Stimulated activated naive CD8-positive, alpha-beta T cell treated with anti-CD3 and anti-CD28 coated beads, Interleukin-15, amount 100 ng/mL, for 72 hours (primary cell): ENCODE data around the gene CSRP1.

Experiments
- ATAC-seq: fragments of 150-1000 bp; cut with Tn5 transposase; 2 replicates; pipeline ENCODE4 v1.10.0; 2021; ENCODE audit warnings: mild to moderate bottlenecking, moderate library complexity
- DNase-seq, 2 donors: peaks; one replicate each; pipeline ENCODE4 v3.0.0; 2021 to 2022
- H3K27ac Mint-ChIP-seq, 2 donors: one replicate each; pipeline ENCODE4 v1.8.0; 2022; ENCODE audit warnings: mild to moderate bottlenecking in 2 of 2, mixed read lengths in 2 of 2, moderate library complexity in 2 of 2
- H3K27me3 Mint-ChIP-seq: one replicate; pipeline ENCODE4 v1.8.0; 2022; ENCODE audit warnings: mixed read lengths
- H3K4me1 Mint-ChIP-seq: one replicate; pipeline ENCODE4 v1.8.0; 2022; ENCODE audit warnings: mild to moderate bottlenecking, mixed read lengths
- H3K4me3 Mint-ChIP-seq, 2 donors: one replicate each; pipeline ENCODE4 v1.8.0; 2022; ENCODE audit warnings: mild to moderate bottlenecking in 2 of 2, mixed read lengths in 2 of 2, moderate library complexity in 1 of 2
- H3K9me3 Mint-ChIP-seq, 2 donors: one replicate each; pipeline ENCODE4 v1.8.0; 2022; ENCODE audit warnings: mixed read lengths in 2 of 2

The CSRP1 gene

GRCh38 chr1:201509601-201510374 is 2.9 kb upstream of the CSRP1 start:
- H3K27me3 Mint-ChIP-seq: no peaks in the 10 kb centered on the region
- no peak for DNase-seq
- ATAC-seq: no peak
- no peak overlapping the region for H3K27ac Mint-ChIP-seq
- no peak overlapping the region for H3K4me3 Mint-ChIP-seq
- H3K9me3 Mint-ChIP-seq: no peaks in the 10 kb centered on the region
- H3K4me1 Mint-ChIP-seq: peaks cover 32% of the 10 kb centered on the region

GRCh38 chr1:201508809-201509208 is 1.9 kb upstream of the CSRP1 start:
- H3K27me3 Mint-ChIP-seq: no peaks in the 10 kb centered on the region
- H3K9me3 Mint-ChIP-seq: no peaks in the 10 kb centered on the region
- DNase-seq (no peak), ATAC-seq (no peak)
- peaks cover 33% of the 10 kb centered on the region for H3K4me1 Mint-ChIP-seq
- no peak overlapping the region for H3K4me3 Mint-ChIP-seq
- peak overlapping the region in 1 of 2 donors; percentile 77 for H3K27ac Mint-ChIP-seq

GRCh38 chr1:201507360-201507675 is 395 bp upstream of the CSRP1 start:
- Mint-ChIP-seq H3K4me1 (peaks cover 40% of the 10 kb centered on the region), H3K27me3 (no peaks in the 10 kb centered on the region), H3K27ac (peak overlapping the region; percentile 95 to 96), H3K4me3 (peak overlapping the region; percentile 83 to 92), H3K9me3 (no peaks in the 10 kb centered on the region)
- DNase-seq (no peak), ATAC-seq (peak; percentile 47)

- H3K9me3 Mint-ChIP-seq: no peaks in the 10 kb centered on the region
- H3K27ac Mint-ChIP-seq: peak overlapping the region; percentile 85 to 95
- H3K4me1 Mint-ChIP-seq: peaks cover 40% of the 10 kb centered on the region
- peak overlapping the region; percentile 87 to 92 for H3K4me3 Mint-ChIP-seq
- no peaks in the 10 kb centered on the region for H3K27me3 Mint-ChIP-seq
- DNase-seq: no peak
- no peak for ATAC-seq
Observed at GRCh38 chr1:201506092-201506491, 831 bp downstream of the CSRP1 start.

GRCh38 chr1:201505503-201505890 is 1.4 kb downstream of the CSRP1 start:
- no peak for ATAC-seq
- no peaks in the 10 kb centered on the region for H3K9me3 Mint-ChIP-seq
- H3K4me1 Mint-ChIP-seq: peaks cover 40% of the 10 kb centered on the region
- no peaks in the 10 kb centered on the region for H3K27me3 Mint-ChIP-seq
- peak overlapping the region; percentile 87 to 92 for H3K4me3 Mint-ChIP-seq
- peak overlapping the region; percentile 4 to 72 for H3K27ac Mint-ChIP-seq
- no peak for DNase-seq

GRCh38 chr1:201504799-201505502 is 2.0 kb downstream of the CSRP1 start:
- no peak for ATAC-seq
- H3K4me1 Mint-ChIP-seq: peaks cover 39% of the 10 kb centered on the region

GRCh38 chr1:201504179-201504631 is 2.7 kb downstream of the CSRP1 start:
- Mint-ChIP-seq H3K4me1 (peaks cover 35% of the 10 kb centered on the region), H3K27me3 (no peaks in the 10 kb centered on the region), H3K9me3 (no peaks in the 10 kb centered on the region), H3K27ac (no peak overlapping the region), H3K4me3 (no peak overlapping the region)
- ATAC-seq (no peak), DNase-seq (no peak)

More at GRCh38 chr1:201504799-201505502, 2.0 kb downstream of the CSRP1 start:
- Mint-ChIP-seq H3K27ac (peak overlapping the region in 1 of 2 donors; percentile 4), H3K9me3 (no peaks in the 10 kb centered on the region), H3K4me3 (peak overlapping the region; percentile 87 to 92), H3K27me3 (no peaks in the 10 kb centered on the region)
- DNase-seq: no peak

GRCh38 chr1:201503397-201504176 is 3.3 kb downstream of the CSRP1 start:
- H3K27ac Mint-ChIP-seq: no peak overlapping the region
- H3K9me3 Mint-ChIP-seq: no peaks in the 10 kb centered on the region
- ATAC-seq (no peak), DNase-seq (no peak)
- no peaks in the 10 kb centered on the region for H3K27me3 Mint-ChIP-seq
- no peak overlapping the region for H3K4me3 Mint-ChIP-seq
- peaks cover 35% of the 10 kb centered on the region for H3K4me1 Mint-ChIP-seq

- Mint-ChIP-seq H3K9me3 (no peaks in the 10 kb centered on the region), H3K27ac (no peak overlapping the region), H3K4me1 (peaks cover 27% of the 10 kb centered on the region), H3K4me3 (no peak overlapping the region), H3K27me3 (no peaks in the 10 kb centered on the region)
- ATAC-seq (no peak), DNase-seq (no peak)
Observed at GRCh38 chr1:201502511-201502857, 4.4 kb downstream of the CSRP1 start.

GRCh38 chr1:201501812-201502510 is 5.0 kb downstream of the CSRP1 start:
- peaks cover 24% of the 10 kb centered on the region for H3K4me1 Mint-ChIP-seq
- no peaks in the 10 kb centered on the region for H3K9me3 Mint-ChIP-seq
- no peak for DNase-seq
- H3K27me3 Mint-ChIP-seq: no peaks in the 10 kb centered on the region
- H3K4me3 Mint-ChIP-seq: no peak overlapping the region
- ATAC-seq: no peak
- no peak overlapping the region for H3K27ac Mint-ChIP-seq

- no peak for DNase-seq
- Mint-ChIP-seq H3K27me3 (no peaks in the 10 kb centered on the region), H3K4me1 (peaks cover 22% of the 10 kb centered on the region), H3K27ac (no peak overlapping the region), H3K4me3 (no peak overlapping the region), H3K9me3 (no peaks in the 10 kb centered on the region)
- ATAC-seq: no peak
Observed at GRCh38 chr1:201501144-201501543, 5.8 kb downstream of the CSRP1 start.

GRCh38 chr1:201500670-201501120 is 6.2 kb downstream of the CSRP1 start:
- no peaks in the 10 kb centered on the region for H3K27me3 Mint-ChIP-seq
- no peak overlapping the region for H3K27ac Mint-ChIP-seq
- DNase-seq (no peak), ATAC-seq (no peak)
- no peaks in the 10 kb centered on the region for H3K9me3 Mint-ChIP-seq
- H3K4me1 Mint-ChIP-seq: peaks cover 17% of the 10 kb centered on the region
- no peak overlapping the region for H3K4me3 Mint-ChIP-seq

- no peak overlapping the region for H3K4me3 Mint-ChIP-seq
- peaks cover 10% of the 10 kb centered on the region for H3K4me1 Mint-ChIP-seq
- no peak for DNase-seq
- H3K9me3 Mint-ChIP-seq: no peaks in the 10 kb centered on the region
- H3K27ac Mint-ChIP-seq: no peak overlapping the region
- no peaks in the 10 kb centered on the region for H3K27me3 Mint-ChIP-seq
- ATAC-seq: no peak
Observed at GRCh38 chr1:201499795-201500669, 6.9 kb downstream of the CSRP1 start.

GRCh38 chr1:201499191-201499590 is 7.7 kb downstream of the CSRP1 start:
- Mint-ChIP-seq H3K4me3 (no peak overlapping the region), H3K4me1 (peaks cover 9% of the 10 kb centered on the region), H3K27ac (no peak overlapping the region), H3K27me3 (no peaks in the 10 kb centered on the region), H3K9me3 (no peaks in the 10 kb centered on the region)
- ATAC-seq (no peak), DNase-seq (no peak)
